Measurements from ENCODE around the gene CAPN13.

Gene CAPN13

DNA sequence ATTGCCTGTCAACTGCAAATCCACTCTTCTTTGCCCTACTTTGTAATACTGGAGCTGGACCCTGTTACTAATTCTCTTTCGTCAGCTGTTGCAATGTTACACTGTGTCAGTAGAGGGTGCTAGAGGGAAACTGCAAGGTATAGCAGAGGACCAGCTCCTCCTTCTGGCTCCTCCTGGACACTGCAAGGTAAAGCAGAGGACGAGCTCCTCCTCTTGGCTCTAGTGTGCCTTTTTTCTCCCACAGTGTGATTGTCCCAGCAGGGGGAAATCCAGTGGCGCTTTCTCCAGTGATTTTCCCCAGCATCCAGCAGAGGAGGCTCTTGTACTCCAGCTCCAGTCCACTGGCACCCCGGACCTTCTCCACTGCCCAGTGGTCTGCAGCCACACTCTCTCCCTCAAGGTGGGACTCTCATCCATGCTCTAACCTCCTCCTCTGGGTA, 95.6 kb downstream of the CAPN13 start:
- Histone ChIP-seq H3K36me3 (ENCODE audit: control insufficient read depth, insufficient read depth, low read length) (no peaks in the 10 kb centered on the region), H3K27me3 (ENCODE audit: control insufficient read depth, insufficient read depth, low read length) (no peaks in the 10 kb centered on the region), H3K4me1 (ENCODE audit: control insufficient read depth, insufficient read depth, low read length) (no peaks in the 10 kb centered on the region), H3K9me3 (ENCODE audit: control insufficient read depth, insufficient read depth, low read length) (no peaks in the 10 kb centered on the region), H3K27ac (ENCODE audit: low read length) (no peak overlapping the region), H3K4me3 (ENCODE audit: low read length) (no peak overlapping the region)
- DNase-seq (ENCODE audit: low read depth, low spot score): peak; percentile 83
- WGBS (ENCODE audit: insufficient coverage, insufficient read length): no CpG with 5 or more reads among the region's 4 CpGs

- H3K4me1 ChIP-seq (ENCODE audit: control insufficient read depth, insufficient read depth, low read length): no peaks in the 10 kb centered on the region
- WGBS (ENCODE audit: insufficient coverage, insufficient read length): no CpG with 5 or more reads among the region's 6 CpGs
- no peaks in the 10 kb centered on the region for H3K36me3 ChIP-seq (ENCODE audit: control insufficient read depth, insufficient read depth, low read length)
- no peak overlapping the region for H3K4me3 ChIP-seq (ENCODE audit: low read length)
- no peaks in the 10 kb centered on the region for H3K27me3 ChIP-seq (ENCODE audit: control insufficient read depth, insufficient read depth, low read length)
- H3K9me3 ChIP-seq (ENCODE audit: control insufficient read depth, insufficient read depth, low read length): no peaks in the 10 kb centered on the region
- DNase-seq (ENCODE audit: low read depth, low spot score): no peak
- no peak overlapping the region for H3K27ac ChIP-seq (ENCODE audit: low read length)
Observed at GRCh38 chr2:30710461-30710860, 96.8 kb downstream of the CAPN13 start.

- no peaks in the 10 kb centered on the region for H3K27me3 ChIP-seq (ENCODE audit: control insufficient read depth, insufficient read depth, low read length)
- no peak for DNase-seq (ENCODE audit: low read depth, low spot score)
Observed at GRCh38 chr2:30710016-30710415, 97.2 kb downstream of the CAPN13 start.

GRCh38 chr2:30709516-30709915, 97.7 kb downstream of the CAPN13 start:
- Histone ChIP-seq H3K4me3 (ENCODE audit: low read length) (no peak overlapping the region), H3K9me3 (ENCODE audit: control insufficient read depth, insufficient read depth, low read length) (no peaks in the 10 kb centered on the region), H3K36me3 (ENCODE audit: control insufficient read depth, insufficient read depth, low read length) (no peaks in the 10 kb centered on the region), H3K27me3 (ENCODE audit: control insufficient read depth, insufficient read depth, low read length) (no peaks in the 10 kb centered on the region), H3K4me1 (ENCODE audit: control insufficient read depth, insufficient read depth, low read length) (no peaks in the 10 kb centered on the region), H3K27ac (ENCODE audit: low read length) (no peak overlapping the region)
- no peak for DNase-seq (ENCODE audit: low read depth, low spot score)
- WGBS (ENCODE audit: insufficient coverage, insufficient read length): no CpG with 5 or more reads among the region's 8 CpGs

More at GRCh38 chr2:30710016-30710415, 97.2 kb downstream of the CAPN13 start:
- H3K4me3 ChIP-seq (ENCODE audit: low read length): no peak overlapping the region
- H3K36me3 ChIP-seq (ENCODE audit: control insufficient read depth, insufficient read depth, low read length): no peaks in the 10 kb centered on the region
- no peak overlapping the region for H3K27ac ChIP-seq (ENCODE audit: low read length)
- H3K9me3 ChIP-seq (ENCODE audit: control insufficient read depth, insufficient read depth, low read length): no peaks in the 10 kb centered on the region
- no peaks in the 10 kb centered on the region for H3K4me1 ChIP-seq (ENCODE audit: control insufficient read depth, insufficient read depth, low read length)
- no CpG with 5 or more reads among the region's 4 CpGs for WGBS (ENCODE audit: insufficient coverage, insufficient read length)

DNA sequence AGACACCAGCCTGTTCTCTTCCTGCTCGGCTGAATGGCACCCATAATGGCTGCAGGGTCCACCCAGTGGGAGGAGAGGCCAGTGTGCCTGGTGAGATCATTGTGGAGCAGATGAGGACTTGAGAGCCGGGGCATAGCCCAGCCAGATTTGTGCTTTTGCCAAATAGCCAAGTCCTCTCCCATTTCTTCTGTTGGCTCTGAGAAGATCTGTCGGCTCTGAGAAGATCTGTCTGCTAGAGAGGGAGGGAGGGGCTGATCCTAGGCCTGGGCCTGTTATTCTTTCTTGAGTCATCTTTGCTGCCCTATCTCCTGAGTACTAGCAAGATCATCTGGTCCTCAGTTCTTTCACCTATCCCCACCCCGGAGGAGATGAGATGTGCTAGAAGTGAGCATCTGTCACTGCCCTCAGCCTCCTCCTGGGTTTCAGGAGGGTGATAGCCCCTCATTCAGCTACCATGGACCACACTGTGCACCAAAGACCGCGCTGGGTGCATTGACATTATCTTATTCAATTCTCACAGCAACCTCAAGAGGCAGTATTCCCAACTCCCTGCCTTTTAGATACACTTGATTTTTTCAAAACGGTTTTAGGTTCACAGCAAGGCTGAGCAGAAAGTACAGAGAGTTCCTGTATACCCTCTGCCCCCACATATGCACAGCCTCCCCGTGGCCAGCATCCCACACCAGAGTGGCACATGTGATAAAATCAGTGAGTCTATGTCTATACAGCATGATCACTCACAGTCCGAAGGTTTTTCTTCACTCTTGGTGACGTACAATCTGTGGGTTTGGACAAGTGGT, 98.6 kb downstream of the CAPN13 start:
- Histone ChIP-seq H3K27me3 (ENCODE audit: control insufficient read depth, insufficient read depth, low read length) (no peaks in the 10 kb centered on the region), H3K4me3 (ENCODE audit: low read length) (no peak overlapping the region), H3K4me1 (ENCODE audit: control insufficient read depth, insufficient read depth, low read length) (no peaks in the 10 kb centered on the region), H3K9me3 (ENCODE audit: control insufficient read depth, insufficient read depth, low read length) (no peaks in the 10 kb centered on the region), H3K36me3 (ENCODE audit: control insufficient read depth, insufficient read depth, low read length) (no peaks in the 10 kb centered on the region), H3K27ac (ENCODE audit: low read length) (no peak overlapping the region)
- DNase-seq (ENCODE audit: low read depth, low spot score): no peak
- no CpG with 5 or more reads among the region's 10 CpGs for WGBS (ENCODE audit: insufficient coverage, insufficient read length)

GRCh38 chr2:30707304-30707903, 99.8 kb downstream of the CAPN13 start:
- no peaks in the 10 kb centered on the region for H3K9me3 ChIP-seq (ENCODE audit: control insufficient read depth, insufficient read depth, low read length)
- H3K27me3 ChIP-seq (ENCODE audit: control insufficient read depth, insufficient read depth, low read length): no peaks in the 10 kb centered on the region

GRCh38 chr2:30706534-30707303, 100.5 kb downstream of the CAPN13 start:
- no peaks in the 10 kb centered on the region for H3K4me1 ChIP-seq (ENCODE audit: control insufficient read depth, insufficient read depth, low read length)
- H3K4me3 ChIP-seq (ENCODE audit: low read length): no peak overlapping the region
- H3K36me3 ChIP-seq (ENCODE audit: control insufficient read depth, insufficient read depth, low read length): no peaks in the 10 kb centered on the region
- DNase-seq (ENCODE audit: low read depth, low spot score): no peak
- no peak overlapping the region for H3K27ac ChIP-seq (ENCODE audit: low read length)
- H3K9me3 ChIP-seq (ENCODE audit: control insufficient read depth, insufficient read depth, low read length): no peaks in the 10 kb centered on the region
- WGBS (ENCODE audit: insufficient coverage, insufficient read length): no CpG with 5 or more reads among the region's 12 CpGs
- H3K27me3 ChIP-seq (ENCODE audit: control insufficient read depth, insufficient read depth, low read length): no peaks in the 10 kb centered on the region

More at GRCh38 chr2:30707304-30707903, 99.8 kb downstream of the CAPN13 start:
- no CpG with 5 or more reads among the region's 8 CpGs for WGBS (ENCODE audit: insufficient coverage, insufficient read length)
- H3K36me3 ChIP-seq (ENCODE audit: control insufficient read depth, insufficient read depth, low read length): no peaks in the 10 kb centered on the region
- DNase-seq (ENCODE audit: low read depth, low spot score): no peak
- H3K4me3 ChIP-seq (ENCODE audit: low read length): no peak overlapping the region
- H3K4me1 ChIP-seq (ENCODE audit: control insufficient read depth, insufficient read depth, low read length): no peaks in the 10 kb centered on the region
- H3K27ac ChIP-seq (ENCODE audit: low read length): no peak overlapping the region

DNA sequence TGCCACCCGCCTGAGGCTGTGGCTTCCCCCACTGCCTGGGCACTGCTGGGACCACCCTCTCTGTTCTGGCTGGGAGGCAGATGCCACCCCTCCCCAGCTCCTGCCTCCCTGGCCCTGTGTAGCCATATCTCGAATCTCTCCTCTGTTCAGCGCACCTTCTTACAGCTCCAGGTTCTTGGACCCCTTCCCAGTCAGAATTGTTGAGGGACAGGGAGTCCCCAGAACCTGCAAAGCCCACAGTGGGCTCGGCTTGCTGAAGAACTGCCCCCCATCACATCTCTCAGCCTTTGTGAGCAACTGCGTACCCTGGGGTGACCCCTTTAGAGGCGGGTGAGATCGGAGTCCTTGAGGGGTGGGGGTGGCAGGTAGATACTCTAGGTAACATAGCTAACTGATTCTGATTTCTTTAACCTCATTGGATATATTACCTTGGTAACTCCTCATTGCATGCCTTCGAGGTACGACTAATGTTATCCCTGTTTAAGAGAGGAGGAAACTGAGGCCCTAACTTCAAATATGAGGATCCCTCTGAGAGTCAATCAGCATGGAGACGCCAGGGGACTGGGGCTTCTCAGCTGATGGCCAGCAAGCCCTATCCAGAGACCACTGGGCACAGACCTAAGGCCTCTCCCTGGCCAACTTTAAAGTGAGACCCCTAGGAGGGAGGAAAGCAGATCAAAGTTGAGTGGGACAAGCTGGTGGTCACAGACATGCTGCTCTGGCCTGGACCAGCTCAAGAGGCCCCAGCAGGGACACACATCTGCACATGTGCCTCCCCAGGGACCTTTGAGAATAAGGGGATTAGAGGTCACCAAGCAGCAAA, 101.3 kb downstream of the CAPN13 start:
- H3K36me3 ChIP-seq (ENCODE audit: control insufficient read depth, insufficient read depth, low read length): no peaks in the 10 kb centered on the region
- no CpG with 5 or more reads among the region's 10 CpGs for WGBS (ENCODE audit: insufficient coverage, insufficient read length)

GRCh38 chr2:30705056-30705455, 102.2 kb downstream of the CAPN13 start:
- Histone ChIP-seq H3K27me3 (ENCODE audit: control insufficient read depth, insufficient read depth, low read length) (no peaks in the 10 kb centered on the region), H3K4me3 (ENCODE audit: low read length) (no peak overlapping the region), H3K36me3 (ENCODE audit: control insufficient read depth, insufficient read depth, low read length) (no peaks in the 10 kb centered on the region), H3K4me1 (ENCODE audit: control insufficient read depth, insufficient read depth, low read length) (no peaks in the 10 kb centered on the region), H3K27ac (ENCODE audit: low read length) (no peak overlapping the region), H3K9me3 (ENCODE audit: control insufficient read depth, insufficient read depth, low read length) (no peaks in the 10 kb centered on the region)
- DNase-seq (ENCODE audit: low read depth, low spot score): no peak
- no CpG with 5 or more reads among the region's 5 CpGs for WGBS (ENCODE audit: insufficient coverage, insufficient read length)

More for the DNA sequence above, 101.3 kb downstream of the CAPN13 start:
- H3K27ac ChIP-seq (ENCODE audit: low read length): no peak overlapping the region
- DNase-seq (ENCODE audit: low read depth, low spot score): no peak
- no peaks in the 10 kb centered on the region for H3K4me1 ChIP-seq (ENCODE audit: control insufficient read depth, insufficient read depth, low read length)
- H3K4me3 ChIP-seq (ENCODE audit: low read length): no peak overlapping the region
- H3K9me3 ChIP-seq (ENCODE audit: control insufficient read depth, insufficient read depth, low read length): no peaks in the 10 kb centered on the region
- no peaks in the 10 kb centered on the region for H3K27me3 ChIP-seq (ENCODE audit: control insufficient read depth, insufficient read depth, low read length)
